Hypothalamus (tissue), 51 donors: ENCODE measurements around the gene EMID1.

Experiments used
- DNase-seq, 51 donors: peaks; one replicate each; lab custom pipeline; 2025; lab: John Stamatoyannopoulos, UW

Gene EMID1

DNA sequence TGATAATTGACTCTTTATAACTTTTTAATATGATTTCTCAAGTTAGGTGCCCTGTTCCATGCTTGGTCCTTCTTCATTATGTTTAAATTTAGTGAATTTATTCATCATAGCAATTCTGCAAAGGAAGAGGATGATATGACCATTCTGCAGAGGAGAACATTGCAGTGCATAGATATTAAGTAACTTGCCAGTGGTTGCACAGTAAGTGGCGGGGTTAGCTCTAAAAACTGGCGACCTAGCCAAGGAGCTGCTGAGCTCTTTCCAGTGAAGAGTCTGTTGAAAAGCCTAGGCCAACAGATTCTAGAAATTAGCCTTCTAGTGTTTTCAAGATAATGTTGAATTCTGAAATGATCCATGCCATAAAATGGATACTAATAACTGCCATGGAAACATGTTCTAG lies 66.9 kb downstream of the EMID1 start:
- peak in 1 of 51 donors; percentile 10 for DNase-seq

GRCh38 chr22:29275167-29275566 lies 69.5 kb downstream of the EMID1 start:
- no peak for DNase-seq

DNA sequence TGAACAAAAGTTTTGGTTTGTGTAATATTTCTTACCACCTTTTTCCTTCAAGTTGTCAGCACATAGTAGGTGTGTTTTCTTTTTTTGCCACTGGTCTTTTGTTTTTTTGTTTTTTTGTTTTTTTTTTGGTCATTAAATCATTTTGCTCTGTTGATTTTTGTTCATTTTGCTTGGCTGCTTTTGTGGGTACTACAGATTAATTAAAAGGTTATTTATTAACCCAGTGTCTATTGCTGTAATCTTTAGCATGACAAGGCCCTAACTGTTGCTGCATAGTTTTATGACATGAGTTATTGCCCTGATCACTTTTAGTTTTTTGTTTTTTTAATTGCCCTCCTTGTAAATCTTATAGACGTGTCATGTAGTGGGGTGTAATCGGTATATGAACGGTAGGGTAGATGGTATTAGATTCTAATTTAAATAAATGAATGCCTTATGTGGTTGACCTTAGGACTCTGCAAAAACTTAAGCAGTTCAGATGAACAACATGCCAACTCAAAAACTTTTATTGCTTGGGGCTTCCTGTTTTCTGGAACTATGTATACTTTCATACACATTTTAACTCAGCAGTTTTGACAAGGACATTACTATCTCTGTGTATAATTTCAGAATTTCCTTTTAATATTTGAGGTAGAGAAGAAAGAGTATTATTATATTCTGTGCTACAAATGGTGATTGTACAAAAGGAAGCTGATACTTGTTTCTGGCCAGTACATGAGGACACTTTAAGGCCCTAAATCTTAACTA lies 70.3 kb downstream of the EMID1 start:
- DNase-seq = no peak

GRCh38 chr22:29277927-29278326 lies 72.2 kb downstream of the EMID1 start:
- no peak for DNase-seq

- DNase-seq = no peak
Measured at GRCh38 chr22:29284196-29284595, 78.5 kb downstream of the EMID1 start.

GRCh38 chr22:29288837-29289236 lies 83.1 kb downstream of the EMID1 start:
- no peak for DNase-seq

- DNase-seq = no peak
Measured at GRCh38 chr22:29290061-29290460, 84.4 kb downstream of the EMID1 start.

DNA sequence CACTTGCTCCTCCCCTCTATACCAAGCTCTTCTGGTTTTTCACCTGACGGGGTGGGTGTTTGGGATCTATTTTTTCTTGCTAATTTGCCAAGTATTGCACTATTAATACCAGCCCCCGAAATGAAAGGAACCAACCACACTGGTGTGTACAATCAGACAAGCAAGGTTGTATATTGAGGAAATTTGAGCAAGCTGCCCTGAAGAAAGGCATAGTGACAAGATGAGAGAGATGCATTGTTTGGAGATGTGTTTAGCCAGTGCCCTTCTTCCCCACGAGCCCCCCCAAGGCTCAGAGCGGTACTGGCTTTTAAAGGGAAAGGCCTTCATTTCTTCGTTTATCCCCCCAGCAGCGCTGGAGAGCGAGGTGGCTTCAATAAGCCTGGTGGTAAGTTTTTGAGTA lies 85.5 kb downstream of the EMID1 start:
- peak in 1 of 51 donors; percentile 25 for DNase-seq

- no peak for DNase-seq
Measured at GRCh38 chr22:29292379-29292778, 86.7 kb downstream of the EMID1 start.

DNA sequence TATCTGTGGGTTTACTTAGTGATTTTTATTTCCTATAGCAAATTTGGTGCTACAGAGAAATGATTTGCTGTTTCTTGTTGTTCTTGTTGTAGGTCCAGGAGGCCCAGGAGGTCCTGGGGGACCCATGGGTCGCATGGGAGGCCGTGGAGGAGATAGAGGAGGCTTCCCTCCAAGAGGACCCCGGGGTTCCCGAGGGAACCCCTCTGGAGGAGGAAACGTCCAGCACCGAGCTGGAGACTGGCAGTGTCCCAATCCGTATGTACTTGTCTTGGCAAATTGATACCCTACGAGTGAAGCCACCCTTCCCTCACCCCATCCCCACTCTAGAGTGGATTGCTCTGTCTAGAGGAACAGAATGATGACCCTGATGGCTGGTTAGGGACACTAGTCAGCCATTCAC lies 92.9 kb downstream of the EMID1 start:
- no peak for DNase-seq

- no peak for DNase-seq
Measured at GRCh38 chr22:29299136-29299900, 93.6 kb downstream of the EMID1 start.

GRCh38 chr22:29300467-29300806 lies 94.7 kb downstream of the EMID1 start:
- no peak for DNase-seq

DNA sequence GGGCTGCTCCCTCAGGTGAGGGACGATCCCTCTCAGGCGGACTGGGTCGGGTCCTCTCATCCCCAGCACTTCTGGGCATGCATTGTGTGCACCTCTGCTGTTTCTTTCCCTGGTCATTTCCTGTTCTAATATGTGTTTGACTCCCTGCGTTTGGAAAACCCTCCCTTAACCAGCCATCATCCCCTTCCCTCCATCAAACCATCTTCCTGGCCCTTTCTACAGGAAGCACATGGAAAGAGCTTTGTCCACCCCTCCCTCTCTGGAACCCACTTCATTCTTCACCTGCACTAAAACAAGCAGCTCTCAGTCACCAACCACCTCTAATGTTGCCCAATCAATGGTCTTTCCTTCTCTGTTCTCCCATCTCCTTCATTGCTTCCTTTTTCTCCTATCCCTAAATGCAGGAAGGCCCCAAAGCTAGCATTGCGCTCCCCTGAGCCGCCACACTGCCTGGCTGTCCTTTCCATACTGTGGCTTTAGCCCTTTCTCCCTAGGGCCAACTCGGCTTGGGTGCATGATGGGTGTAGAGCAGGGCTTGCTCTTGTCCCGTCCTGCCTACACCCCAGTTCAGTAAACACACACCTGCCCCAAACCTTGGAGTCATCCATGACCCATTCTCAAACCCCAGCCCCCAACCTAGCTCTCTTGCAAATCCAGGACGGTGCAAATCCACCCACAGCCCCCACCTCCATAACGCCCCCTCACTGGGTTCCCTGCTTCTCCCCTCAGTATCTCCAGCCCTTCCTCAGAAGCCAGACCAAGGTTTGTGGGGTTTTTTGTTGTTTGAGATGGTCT lies 95.3 kb downstream of the EMID1 start:
- DNase-seq = no peak

- DNase-seq = no peak
Measured at GRCh38 chr22:29301716-29302401, 96.2 kb downstream of the EMID1 start.

DNA sequence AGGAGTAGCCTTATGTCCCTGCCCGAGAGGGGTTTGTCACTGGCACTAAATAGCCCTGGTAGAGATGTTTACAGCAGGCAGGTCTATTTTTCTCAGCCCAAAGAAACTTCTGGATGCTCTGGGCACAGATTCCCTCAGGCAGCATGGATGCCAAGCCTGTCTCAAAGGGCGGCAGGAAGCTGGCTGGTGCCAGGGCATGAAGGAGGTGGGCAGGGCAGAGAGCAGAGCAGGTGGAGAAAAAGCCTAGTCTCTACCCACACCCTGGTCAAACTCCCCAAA lies 96.6 kb downstream of the EMID1 start:
- DNase-seq = peak in 10 of 51 donors; percentile 27 to 66 (median 40)

DNA sequence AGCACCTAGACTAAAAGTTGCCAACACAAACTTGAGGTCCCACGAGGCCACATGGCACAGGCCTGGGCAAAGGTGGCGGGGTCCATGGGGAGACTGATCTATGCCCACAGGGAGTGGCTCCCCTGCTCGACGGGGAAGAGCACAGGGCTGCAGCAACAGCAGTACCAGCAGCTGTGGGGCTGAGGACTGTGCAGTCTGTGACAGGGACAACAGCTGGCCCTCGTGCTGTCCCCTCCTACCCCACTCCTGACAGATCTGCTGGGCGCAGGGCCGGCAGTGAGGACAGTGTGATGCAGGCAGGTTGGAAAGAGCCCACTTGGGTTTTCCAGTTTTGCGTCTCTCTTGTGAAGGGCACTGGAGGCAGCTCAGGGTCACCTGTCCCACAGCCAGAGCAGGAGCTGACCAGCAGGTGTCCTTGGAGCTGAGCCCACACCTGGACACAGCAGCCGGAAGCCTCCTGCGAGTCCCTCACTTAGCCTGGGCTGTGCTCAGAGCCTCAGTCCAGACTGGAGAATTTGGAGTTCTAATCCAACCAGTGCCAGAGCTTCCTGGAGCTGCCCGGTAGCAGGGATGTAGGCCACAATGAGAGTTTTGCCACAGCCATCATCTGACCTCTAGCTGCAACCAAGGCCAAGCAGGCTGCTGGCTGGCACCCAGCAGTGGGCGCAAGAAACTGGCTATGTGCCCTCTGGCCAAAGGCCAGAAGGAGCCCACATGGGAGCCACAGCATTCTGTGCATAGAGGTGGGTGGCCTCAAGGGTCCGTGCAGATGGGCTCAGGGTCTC lies 97.2 kb downstream of the EMID1 start:
- DNase-seq = peak in 14 of 51 donors; percentile 17 to 63 (median 49)

- DNase-seq = no peak
Measured at GRCh38 chr22:29305836-29306174, 100.1 kb downstream of the EMID1 start.

DNA sequence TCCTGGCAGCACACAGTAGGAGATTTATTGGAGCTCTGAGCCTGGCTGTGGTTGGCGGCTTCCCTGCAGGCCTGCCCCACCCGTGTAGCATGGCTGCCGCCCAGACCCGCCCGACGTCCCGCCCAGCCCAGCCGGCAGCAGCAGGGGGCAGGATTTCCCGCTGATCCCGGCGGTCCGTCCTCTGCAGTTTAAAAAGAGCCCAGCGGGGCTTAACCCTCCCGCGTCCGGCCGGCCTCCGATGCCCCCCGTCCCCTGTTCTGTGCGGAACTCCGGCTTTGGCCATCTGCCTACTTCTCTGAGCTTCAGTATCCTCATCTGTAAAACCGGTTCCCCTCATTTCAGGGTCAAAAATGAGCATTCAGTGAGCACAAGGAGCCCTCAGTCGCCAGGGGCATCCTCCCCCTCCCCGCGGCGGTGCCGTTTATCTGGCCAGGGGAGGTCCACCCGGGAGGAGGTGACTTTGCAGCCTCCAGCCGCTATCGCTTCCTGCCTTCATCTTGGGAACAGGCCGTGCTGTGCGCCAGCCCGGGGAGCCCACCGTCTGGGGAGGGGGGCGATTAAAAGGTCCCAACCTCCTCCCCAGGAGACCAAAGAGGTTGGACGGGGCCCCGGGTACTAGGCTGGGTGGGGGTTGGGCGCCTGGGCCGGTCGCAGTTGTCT lies 100.6 kb downstream of the EMID1 start, which contains the start of gene GAS2L1:
TSS of gene GAS2L1 (plus strand) at position 476 of the 660 bp plus-strand sequence. CDS start 1,456 bp downstream, outside the sequence.
- DNase-seq = peak in 41 of 51 donors; percentile 36 to 82 (median 68)

DNA sequence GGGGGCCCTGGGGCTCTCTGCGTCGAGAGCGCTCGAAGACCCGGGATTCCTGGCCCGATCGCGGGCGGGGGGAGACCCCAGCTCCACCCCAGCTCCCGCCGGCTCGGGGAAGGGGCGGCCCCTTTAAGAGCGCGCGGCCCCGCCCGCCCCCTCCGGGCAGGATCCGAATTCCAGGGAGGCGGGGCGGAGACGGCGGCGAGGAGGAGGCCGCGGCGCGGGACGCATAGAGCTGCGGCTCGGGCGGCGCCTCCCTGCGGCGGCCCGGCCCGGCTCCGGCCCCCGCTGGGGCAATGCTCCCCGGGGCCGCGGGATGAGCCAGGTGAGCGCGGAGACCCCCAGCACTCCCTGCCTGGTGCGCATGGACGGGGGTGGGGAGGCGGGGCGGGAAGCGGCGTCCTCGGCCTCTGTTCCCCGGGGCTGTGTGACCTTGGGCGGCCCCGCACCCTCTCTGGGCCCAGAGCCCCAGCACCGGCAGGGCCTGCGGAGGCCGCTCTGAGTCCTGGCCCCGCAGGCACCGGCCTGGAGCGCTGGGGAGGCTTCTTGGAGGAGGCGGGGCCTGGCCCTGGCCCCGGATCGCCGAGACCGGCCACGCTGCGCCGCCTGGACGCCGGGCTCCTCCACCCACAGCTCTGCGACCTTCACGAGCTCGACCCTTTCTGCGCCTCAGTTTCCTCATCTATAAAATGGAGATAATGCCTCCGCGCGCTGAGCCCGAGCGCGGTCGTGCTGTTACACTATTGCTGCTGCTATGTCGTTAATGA lies 101.3 kb downstream of the EMID1 start:
- peak in 35 of 51 donors; percentile 27 to 78 (median 60) for DNase-seq
